Hematopoietic multipotent progenitor cell treated with erythropoietin and hydrocortisone succinate and interleukin-3 and kit ligand, for 15 days (in vitro differentiated cells): ENCODE data around the gene PLRG1.

ENCODE experiments used
- DNase-seq: peaks from one replicate; pipeline ENCODE4 v3.0.0-alpha.2; 2015; ENCODE audit warnings: low spot score

The PLRG1 gene

DNA sequence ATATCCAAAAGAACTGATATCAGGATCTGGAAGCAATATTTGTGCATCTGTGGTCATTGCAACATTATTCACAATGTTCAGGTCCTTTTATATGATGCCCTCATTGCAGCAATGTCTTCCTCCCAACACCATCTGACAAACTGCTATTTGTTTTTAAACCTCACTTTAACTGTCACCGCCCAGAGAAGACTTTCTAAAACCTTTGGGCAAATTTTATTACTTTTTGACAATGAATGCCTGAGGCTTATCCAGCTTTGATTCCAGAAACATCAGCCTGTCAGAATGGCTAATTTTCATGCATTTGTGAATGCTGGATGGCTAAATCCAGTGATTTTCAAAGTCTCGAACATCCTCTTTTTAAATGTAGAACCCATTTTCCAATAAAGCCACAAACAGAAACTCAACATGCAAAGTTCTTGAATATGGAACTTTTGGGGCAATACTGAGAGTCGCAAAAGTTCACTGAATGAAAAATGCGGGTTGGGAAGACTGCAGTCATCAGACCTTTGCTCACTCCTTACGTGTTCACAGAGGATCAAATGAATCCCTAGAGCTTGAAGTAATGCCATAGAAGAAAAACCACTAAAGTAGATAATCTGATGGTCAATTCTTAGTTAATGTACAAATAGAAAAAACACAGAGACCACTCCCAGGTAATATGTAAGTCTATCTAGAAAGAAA is 23.1 kb upstream of the PLRG1 start:
- no peak for DNase-seq

DNA sequence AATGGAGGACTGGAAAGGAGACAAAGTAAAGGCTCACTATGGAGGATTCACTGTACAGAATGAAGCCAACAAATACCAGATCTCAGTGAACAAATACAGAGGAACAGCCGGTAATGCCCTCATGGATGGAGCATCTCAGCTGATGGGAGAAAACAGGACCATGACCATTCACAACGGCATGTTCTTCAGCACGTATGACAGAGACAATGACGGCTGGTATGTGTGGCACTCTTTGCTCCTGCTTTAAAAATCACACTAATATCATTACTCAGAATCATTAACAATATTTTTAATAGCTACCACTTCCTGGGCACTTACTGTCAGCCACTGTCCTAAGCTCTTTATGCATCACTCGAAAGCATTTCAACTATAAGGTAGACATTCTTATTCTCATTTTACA is 19.4 kb upstream of the PLRG1 start:
- no peak for DNase-seq

DNA sequence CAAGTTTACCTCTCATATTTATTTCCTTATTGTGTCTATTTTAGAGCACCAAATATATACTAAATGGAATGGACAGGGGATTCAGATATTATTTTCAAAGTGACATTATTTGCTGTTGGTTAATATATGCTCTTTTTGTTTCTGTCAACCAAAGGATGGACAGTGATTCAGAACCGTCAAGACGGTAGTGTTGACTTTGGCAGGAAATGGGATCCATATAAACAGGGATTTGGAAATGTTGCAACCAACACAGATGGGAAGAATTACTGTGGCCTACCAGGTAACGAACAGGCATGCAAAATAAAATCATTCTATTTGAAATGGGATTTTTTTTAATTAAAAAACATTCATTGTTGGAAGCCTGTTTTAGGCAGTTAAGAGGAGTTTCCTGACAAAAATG is 18.8 kb upstream of the PLRG1 start:
- DNase-seq: no peak

DNA sequence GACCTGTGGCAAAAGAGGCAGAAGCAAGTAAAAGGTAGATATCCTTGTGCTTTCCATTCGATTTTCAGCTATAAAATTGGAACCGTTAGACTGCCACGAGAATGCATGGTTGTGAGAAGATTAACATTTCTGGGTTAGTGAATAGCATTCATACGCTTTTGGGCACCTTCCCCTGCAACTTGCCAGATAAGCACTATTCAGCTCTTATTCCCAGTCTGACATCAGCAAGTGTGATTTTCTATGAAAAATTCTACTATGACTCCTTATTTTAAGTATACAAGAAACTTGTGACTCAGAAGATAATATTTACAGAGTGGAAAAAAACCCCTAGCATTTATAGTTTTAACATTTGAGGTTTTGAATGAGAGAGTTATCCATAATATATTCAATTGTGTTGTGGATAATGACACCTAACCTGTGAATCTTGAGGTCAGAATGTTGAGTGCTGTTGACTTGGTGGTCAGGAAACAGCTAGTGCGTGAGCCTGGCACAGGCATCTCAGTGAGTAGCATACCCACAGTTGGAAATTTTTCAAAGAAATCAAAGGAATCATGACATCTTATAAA is 16.5 kb upstream of the PLRG1 start:
- no peak for DNase-seq

DNA sequence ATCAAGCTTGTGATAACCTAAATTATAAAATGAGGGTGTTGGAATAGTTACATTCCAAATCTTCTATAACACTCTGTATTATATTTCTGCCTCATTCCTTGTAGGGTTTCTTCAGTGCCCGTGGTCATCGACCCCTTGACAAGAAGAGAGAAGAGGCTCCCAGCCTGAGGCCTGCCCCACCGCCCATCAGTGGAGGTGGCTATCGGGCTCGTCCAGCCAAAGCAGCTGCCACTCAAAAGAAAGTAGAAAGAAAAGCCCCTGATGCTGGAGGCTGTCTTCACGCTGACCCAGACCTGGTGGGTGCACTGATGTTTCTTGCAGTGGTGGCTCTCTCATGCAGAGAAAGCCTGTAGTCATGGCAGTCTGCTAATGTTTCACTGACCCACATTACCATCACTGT is 15.5 kb upstream of the PLRG1 start:
- no peak for DNase-seq

DNA sequence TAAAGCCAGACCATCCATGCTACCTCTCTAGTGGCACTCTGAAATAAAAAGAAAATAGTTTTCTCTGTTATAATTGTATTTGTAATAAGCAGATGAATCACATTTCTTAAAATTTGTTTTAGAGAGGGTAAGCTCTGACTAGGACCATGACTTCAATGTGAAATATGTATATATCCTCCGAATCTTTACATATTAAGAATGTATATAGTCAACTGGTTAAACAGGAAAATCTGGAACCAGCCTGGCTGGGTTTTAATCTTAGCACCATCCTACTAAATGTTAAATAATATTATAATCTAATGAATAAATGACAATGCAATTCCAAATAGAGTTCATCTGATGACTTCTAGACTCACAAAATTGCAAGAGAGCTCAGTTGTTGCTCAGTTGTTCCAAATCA is 14.1 kb upstream of the PLRG1 start:
- no peak for DNase-seq

DNA sequence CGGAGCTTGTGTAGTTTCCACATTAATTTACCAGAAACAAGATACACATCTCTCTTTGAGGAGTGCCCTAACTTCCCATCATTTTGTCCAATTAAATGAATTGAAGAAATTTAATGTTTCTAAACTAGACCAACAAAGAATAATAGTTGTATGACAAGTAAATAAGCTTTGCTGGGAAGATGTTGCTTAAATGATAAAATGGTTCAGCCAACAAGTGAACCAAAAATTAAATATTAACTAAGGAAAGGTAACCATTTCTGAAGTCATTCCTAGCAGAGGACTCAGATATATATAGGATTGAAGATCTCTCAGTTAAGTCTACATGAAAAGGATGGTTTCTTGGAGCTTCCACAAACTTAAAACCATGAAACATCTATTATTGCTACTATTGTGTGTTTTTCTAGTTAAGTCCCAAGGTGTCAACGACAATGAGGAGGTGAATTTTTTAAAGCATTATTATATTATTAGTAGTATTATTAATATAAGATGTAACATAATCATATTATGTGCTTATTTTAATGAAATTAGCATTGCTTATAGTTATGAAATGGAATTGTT is 12.6 kb upstream of the PLRG1 start, which contains the start of gene FGB:
Gene FGB (plus strand): TSS at position 315 of the 558 bp plus-strand sequence. CDS start 8 bp downstream, at position 323.
- DNase-seq: no peak

DNA sequence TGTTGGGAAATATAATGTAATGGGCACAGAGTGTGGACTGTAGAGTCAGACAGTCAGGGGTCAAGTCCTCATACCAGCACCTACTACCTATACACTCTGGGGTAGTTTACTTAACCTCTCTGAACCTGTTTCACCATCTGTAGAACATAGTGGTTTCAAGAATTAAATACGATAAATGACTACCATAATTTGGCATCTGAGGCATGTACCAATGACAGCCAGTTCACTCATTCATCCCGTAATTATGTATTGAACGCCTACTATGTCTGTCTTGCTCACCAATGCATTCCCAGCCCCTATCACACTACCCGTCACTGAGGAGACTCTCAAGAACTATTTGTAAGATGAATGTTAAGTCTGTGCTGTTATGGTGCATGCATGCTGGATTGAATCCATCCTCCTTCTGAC is 10.6 kb upstream of the PLRG1 start:
- no peak for DNase-seq

DNA sequence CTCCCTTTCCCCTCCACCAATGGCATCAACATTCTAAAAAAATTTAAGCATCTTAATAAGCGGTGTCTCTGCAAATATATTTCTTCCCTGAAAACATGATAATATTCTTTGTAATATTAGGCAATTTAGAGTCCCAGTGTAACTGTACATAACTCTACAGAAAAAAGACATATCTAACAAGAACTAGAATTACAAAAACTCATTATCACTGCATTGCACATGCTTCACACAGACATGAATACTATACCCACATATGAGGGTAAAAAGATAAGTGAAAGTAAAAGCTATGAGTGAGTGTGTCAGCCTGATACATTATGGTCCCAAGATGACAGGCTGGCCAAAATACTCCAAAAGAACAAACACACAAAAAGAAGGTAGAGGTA is 10.2 kb upstream of the PLRG1 start:
- no peak for DNase-seq

DNA sequence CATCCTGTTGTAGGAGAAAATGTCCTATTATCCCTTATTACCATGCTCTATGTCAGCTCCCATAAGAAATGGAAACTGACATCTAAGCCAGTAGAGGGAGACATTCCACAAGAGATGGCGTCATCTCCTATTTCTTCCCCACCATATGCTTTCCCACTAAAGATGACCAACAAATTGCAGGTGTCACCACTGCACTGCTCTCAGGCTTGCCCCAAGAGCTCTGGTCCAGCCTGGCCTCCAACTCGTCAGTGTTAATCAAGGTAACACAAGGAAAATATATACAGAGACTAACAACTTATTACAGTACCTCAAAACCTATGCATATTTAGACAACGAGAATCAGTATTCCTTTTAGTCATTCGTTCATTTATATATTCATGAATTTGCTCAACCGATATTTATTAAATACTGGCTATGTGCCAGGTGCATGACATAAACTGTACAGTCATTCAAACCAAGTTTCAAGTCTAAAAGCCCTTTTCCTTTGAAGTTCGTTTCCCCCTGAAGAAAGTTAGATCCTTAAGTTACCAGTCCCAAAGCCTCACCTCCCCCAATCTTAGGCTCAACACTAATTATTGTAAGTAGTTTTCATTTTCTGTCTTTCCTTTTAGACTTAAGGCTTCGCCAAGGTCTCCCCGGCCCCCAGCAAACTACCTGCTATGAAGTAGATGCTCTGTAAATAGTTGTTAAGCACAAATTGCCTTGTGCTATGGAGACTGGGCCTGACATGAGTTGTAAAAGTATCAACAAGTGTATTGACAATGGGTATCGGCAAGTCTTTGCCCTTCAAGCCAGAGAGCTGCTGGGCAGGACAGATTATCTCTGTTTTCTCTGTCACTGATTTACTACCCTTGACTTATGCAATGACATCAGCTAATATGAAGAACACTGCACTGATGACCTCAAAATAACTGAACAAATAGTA is 9.6 kb upstream of the PLRG1 start:
- DNase-seq: peak; percentile 37

DNA sequence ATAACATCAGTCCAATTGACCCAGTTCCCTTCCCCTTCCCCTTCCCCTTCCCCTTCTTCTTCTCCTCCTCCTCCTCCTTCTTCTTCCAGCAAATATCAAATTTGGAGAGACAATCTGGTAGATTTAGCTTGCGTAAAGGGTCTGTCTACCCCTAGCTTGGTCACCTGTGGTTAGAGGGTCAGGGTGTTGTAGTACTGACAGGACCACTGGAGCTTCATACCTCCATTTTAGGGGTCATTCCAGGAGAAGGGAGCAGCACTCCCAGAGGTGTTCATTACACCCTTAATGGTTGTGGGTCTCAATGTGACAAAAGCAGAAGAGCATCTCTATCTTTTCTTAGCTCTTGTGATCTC is 8.9 kb upstream of the PLRG1 start:
- DNase-seq: no peak

DNA sequence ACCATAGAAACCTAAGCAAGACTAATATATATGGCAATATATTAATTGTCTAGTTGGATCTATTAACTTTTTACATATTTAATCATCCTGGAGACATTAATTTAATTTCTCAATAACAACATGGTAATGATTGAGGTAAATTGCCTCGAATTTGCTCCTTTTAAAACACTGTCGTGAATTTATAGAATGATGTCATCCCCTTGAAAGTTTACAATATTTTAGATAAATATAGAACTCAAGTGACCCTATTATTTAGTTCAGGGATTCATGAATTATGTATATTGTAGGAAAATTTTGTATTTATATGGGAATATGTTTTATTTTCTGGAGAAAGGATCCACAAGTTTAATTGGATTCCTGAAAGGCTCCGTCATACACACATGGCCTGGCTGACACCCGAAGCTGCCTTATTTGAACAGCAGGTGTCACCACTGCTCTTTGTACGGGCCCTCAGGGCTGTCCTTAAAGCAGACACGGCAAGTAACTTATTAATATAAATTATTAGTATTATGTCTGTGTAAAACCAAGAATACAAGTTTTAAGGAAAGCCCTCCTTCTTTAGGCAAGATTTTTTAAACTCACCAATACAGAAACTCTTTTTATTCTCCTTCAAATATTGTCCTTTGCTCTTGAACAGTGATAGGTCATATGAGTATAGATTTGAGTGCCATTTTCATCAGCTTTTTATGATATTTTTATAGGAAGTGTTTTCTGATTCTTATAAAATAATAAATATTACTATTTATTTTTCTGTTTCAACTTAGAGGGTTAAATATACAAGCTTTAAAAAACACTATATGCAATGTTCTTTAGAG is 1.9 kb upstream of the PLRG1 start:
- DNase-seq: peak; percentile 81

DNA sequence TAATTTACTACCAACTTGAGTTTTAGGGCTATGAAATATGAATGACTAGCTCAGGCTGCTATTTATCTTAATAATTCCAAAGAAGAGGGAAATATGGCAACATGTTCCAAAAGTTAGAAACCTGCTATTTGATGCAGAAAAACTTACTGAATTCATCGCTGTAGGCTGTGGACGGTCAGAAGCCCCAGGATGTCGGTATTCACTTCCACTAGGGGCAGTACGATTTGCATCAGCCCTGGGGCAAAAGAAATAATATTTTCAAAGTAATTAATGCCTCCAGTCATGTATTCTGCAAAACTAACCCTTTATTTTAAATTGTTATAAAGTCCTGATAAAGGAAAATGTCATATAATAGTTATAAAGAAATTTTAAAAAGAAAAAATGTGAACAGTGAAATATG is 4.5 kb downstream of the PLRG1 start:
- no peak for DNase-seq

DNA sequence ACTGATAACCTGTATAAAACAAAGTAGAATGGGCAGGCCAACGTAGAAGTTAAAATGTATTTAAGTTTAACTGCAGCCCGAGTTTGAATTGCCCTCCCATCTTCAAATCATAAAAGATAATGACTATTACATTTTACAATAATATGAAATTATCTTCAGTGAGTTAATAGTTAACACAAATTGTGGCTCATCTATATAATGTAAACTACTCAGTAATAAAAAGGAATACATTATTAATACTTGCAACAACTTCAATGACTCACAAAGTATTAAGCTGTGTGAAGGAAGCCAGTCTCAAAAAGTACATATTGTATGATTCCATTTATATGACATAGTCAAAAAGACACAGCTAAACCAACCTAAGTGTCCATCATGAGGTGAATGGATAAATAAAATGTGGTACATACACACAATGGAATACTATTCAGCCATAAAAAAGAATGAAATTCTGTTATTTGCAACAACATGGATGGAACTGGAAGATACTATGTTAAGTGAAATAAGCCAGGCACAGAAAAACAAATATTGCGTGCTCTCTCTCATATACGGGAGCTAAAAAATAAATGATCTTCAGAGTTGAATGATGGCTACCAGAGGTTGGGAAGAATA is 7.8 kb downstream of the PLRG1 start:
- DNase-seq: no peak

DNA sequence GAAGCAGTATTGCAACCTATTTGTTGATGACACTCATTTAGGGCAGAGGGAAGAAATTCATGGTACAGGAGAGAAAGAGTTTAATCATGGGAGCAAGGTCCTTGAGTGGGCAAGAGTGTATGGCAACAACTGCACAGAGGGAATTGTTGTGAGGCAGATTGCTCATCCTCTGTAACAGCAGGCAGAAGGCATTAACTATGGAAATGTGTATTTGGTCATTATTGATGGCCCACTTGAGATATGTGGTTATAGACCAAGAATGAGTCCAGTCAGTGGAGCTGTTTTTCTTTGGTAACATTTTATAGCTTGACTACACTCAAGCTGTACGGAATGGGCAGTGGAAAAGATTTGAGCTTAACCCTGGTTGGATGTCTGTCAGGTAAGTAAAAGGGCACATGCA is 15.9 kb downstream of the PLRG1 start:
- DNase-seq: no peak

DNA sequence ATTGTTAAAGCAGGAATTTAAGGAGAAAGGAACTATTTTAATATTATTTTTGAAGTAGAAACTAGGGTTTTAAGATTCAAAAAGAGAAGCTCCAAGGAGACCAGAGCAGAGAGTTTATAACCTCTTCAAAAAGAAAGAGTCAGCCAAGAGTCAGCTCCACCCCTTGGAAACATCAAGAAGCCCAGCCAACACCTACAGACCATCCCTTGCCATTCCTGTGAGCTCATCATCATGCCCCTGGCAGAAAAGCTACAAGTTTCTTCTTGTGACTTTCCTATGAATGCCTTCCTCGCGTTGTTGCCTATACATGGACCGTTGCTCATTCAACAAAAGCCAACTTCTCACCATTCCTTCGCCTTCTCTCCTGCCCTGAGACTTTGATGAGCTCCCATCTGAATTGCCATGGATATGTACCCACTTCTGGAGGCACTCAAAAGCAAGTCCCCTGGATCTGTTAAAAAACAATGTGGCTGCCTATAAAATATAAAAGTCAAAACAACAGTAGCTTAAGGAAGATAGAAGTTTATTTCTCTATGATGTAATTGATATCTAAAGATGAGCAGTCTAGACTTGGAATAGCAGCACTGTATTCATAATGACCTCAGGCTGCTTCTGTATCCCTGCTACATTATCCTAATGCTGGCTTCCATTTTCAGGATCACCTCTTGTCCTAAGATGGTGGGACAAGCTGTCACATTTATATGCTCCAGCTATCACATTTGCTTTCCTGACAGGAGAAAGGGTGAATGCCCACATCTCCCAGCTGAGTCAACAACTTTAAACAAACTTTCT is 20.3 kb downstream of the PLRG1 start:
- DNase-seq: no peak

DNA sequence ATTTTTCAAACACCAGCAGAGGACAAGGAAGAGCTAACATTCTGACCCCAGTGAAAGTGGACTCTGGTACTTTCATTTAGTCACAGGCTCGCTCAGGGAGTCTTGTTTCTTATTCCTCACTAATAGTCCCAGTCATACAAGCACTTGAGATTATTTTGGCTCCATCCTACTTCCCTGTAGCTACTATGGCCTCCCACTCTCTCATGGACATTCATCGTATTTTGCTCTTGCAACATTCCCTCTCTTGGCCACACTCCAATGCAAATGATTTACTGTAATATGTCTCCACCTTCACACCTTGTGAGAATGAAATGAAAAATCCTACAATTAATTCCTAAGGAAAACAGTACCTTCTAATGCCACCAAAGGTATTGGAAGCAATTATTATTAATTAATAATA is 21.3 kb downstream of the PLRG1 start:
- DNase-seq: no peak

DNA sequence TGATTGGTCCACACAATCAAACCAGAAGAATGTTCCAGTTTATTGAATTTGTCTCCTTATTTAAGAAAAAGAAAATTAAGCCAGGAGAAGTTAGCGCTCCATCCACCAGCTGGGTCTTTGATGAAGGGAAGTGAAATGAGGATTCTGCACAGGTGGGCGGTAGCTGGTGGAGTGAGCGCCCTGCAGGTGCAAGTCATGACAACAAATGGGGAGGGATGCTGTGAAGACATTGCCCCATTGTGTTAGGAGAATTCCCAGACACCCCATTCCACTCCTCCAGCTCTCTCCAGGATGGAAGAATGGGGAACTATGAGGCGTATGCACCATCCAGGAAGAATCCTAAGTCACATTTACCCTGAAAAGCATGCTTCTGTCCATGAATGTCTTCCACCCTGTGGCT is 22.9 kb downstream of the PLRG1 start:
- DNase-seq: no peak

DNA sequence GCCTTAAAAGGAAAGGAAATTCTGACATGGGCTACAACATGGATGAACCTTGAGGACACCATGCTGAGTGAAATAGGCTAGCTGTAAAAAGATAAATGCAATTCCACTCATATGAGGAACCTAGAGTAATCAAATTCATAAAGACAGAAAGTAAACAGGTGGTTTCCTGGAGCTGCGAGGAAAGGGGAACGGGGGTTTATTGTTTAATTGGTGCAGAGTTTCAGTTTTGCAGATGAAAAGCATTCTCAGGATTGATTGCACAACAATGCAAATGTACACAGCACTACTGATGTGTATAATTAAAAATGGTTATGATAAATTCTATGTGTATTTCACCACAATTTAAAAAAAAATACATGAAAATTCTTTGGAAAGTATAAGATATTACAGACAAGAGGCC is 24.0 kb downstream of the PLRG1 start:
- DNase-seq: no peak

DNA sequence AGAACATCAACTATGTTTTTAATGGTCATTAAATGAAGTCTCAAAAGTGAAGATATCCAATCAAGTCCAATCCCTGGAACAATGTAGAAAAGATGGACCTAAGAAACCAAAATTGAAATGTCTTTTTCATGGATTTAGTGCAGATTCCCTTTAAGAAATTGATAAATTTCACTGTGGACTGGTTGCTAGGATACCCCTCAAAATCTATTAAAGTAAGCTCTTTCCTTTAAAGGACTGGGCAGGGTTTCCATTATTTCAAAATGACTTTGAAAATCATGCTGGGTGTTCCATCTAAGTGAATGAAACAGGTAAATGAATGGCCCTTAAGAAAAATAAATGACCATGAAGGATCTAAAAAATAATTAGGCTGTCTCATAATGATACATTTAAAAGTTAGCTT is 28.6 kb downstream of the PLRG1 start:
- no peak for DNase-seq

DNA sequence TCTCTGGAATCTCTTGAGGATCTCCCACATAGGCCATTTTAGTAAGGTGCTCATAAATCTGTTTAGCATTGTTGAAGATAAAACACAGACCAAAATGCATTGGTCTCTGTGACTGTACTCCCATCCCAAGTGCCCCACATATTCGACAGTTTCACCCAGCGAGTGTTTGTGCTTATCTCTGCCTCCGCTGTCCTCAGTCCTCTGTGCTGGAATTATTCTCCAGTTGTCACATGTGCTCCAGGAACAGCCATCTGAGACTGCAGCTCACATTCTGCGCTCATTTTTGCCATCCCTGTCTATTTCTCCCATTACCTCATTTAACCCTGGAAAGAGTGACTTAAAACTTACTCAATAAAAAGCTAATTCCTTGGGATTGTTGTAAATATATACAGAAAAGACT is 31.0 kb downstream of the PLRG1 start:
- DNase-seq: no peak
